ENCODE results near the gene ANKRD6.

DNA sequence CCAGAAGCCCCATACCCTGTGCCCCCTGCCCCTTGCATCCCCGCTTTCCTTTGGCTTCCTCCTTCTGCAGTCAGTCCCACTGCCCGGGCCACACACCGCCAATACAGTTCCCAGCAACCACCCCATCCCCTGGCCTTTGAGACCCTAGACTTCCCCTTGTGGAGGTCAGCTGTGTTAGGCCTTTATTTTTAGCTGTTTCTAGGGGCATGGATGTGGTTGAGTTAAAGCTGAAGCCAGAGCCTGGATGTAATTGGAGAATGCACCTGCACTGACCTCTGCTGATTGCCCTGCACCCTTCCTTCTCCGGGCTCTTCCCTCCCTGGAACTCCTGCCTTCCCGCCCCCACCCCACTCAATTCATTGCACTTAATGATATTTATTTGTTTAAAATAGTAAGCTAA, 171.7 kb downstream of the ANKRD6 start:
- TF ChIP-seq, protein P1, sequence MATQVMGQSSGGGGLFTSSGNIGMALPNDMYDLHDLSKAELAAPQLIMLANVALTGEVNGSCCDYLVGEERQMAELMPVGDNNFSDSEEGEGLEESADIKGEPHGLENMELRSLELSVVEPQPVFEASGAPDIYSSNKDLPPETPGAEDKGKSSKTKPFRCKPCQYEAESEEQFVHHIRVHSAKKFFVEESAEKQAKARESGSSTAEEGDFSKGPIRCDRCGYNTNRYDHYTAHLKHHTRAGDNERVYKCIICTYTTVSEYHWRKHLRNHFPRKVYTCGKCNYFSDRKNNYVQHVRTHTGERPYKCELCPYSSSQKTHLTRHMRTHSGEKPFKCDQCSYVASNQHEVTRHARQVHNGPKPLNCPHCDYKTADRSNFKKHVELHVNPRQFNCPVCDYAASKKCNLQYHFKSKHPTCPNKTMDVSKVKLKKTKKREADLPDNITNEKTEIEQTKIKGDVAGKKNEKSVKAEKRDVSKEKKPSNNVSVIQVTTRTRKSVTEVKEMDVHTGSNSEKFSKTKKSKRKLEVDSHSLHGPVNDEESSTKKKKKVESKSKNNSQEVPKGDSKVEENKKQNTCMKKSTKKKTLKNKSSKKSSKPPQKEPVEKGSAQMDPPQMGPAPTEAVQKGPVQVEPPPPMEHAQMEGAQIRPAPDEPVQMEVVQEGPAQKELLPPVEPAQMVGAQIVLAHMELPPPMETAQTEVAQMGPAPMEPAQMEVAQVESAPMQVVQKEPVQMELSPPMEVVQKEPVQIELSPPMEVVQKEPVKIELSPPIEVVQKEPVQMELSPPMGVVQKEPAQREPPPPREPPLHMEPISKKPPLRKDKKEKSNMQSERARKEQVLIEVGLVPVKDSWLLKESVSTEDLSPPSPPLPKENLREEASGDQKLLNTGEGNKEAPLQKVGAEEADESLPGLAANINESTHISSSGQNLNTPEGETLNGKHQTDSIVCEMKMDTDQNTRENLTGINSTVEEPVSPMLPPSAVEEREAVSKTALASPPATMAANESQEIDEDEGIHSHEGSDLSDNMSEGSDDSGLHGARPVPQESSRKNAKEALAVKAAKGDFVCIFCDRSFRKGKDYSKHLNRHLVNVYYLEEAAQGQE (IDR thresholded peaks at IDR 0.05; ENCODE audit: low read depth, low read length), result no peak
- TF ChIP-seq EP300 (IDR thresholded peaks at IDR 0.05; ENCODE audit: borderline replicate concordance in 1 of 2, low read depth in 1 of 2, low read length in 1 of 2) (no peak), TAF1 (IDR thresholded peaks at IDR 0.05; ENCODE audit: borderline replicate concordance, low read depth, low read length) (no peak), YY1 (IDR thresholded peaks at IDR 0.05; ENCODE audit: low read depth) (no peak), RCOR1 (IDR thresholded peaks at IDR 0.05; ENCODE audit: low read length) (no peak)
- TF ChIP-seq, protein P2, sequence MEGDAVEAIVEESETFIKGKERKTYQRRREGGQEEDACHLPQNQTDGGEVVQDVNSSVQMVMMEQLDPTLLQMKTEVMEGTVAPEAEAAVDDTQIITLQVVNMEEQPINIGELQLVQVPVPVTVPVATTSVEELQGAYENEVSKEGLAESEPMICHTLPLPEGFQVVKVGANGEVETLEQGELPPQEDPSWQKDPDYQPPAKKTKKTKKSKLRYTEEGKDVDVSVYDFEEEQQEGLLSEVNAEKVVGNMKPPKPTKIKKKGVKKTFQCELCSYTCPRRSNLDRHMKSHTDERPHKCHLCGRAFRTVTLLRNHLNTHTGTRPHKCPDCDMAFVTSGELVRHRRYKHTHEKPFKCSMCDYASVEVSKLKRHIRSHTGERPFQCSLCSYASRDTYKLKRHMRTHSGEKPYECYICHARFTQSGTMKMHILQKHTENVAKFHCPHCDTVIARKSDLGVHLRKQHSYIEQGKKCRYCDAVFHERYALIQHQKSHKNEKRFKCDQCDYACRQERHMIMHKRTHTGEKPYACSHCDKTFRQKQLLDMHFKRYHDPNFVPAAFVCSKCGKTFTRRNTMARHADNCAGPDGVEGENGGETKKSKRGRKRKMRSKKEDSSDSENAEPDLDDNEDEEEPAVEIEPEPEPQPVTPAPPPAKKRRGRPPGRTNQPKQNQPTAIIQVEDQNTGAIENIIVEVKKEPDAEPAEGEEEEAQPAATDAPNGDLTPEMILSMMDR (IDR thresholded peaks at IDR 0.05), result no peak
